ENCODE results near the gene CCDC188.

DNA sequence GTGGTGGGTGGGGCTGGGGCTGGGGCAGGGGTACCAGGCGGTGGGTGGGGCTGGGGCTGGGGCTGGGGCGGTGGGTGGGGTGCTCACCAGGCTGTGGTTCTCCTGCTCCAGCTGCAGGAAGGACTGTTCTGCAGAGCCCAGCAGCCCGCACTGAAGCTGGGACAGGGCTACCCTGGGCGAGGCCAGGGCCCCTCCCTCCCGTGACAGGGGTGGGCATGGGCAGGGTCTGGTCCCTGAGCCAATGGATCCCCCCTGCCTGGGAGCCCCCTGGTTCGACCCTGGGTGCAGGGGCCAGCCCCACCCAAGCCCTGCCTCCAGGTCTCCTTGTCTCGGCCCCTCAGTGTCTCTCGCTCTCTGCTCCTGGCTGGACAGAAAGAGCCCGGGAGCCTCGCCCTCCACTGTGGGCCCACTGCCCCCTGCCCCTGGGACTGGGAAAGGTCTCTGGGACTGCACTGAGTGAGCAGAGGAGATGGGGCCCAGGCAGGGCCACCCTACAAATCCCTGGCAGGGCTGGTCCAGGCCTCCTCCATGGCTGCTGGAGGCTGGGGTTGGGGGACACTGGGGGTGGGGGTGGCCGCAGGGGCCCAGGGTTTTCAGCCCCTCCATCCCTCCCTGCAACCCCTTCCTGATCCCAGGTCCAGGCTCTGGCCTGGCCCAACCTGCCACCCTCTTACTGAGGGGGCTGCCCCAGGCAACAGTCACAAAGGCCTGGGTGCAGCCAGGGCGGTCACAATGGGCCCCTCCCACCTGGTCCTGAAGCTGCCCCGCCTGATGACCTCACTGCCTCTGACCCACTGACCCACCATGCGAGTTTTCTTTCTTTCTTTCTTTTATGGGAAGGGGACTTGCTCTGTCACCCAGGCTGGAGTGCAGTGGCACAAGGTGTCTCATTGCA lies at the start of gene CCDC188:
- no peak for TF ChIP-seq KDM1A (IDR thresholded peaks at IDR 0.05; ENCODE audit: borderline replicate concordance, low read length)
- no peak for TF ChIP-seq CHD1 (IDR thresholded peaks at IDR 0.05; ENCODE audit: low read depth, low read length)
- TF ChIP-seq, protein P1, sequence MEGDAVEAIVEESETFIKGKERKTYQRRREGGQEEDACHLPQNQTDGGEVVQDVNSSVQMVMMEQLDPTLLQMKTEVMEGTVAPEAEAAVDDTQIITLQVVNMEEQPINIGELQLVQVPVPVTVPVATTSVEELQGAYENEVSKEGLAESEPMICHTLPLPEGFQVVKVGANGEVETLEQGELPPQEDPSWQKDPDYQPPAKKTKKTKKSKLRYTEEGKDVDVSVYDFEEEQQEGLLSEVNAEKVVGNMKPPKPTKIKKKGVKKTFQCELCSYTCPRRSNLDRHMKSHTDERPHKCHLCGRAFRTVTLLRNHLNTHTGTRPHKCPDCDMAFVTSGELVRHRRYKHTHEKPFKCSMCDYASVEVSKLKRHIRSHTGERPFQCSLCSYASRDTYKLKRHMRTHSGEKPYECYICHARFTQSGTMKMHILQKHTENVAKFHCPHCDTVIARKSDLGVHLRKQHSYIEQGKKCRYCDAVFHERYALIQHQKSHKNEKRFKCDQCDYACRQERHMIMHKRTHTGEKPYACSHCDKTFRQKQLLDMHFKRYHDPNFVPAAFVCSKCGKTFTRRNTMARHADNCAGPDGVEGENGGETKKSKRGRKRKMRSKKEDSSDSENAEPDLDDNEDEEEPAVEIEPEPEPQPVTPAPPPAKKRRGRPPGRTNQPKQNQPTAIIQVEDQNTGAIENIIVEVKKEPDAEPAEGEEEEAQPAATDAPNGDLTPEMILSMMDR (IDR thresholded peaks at IDR 0.05; ENCODE audit: control extremely low read depth in 1 of 3, insufficient read depth in 1 of 3, low read depth in 1 of 3, low read length in 3 of 3) = no peak
- no peak for TF ChIP-seq EZH2 (IDR thresholded peaks at IDR 0.05; ENCODE audit: low read depth, low read length, severe bottlenecking)
- TF ChIP-seq CREB1 (IDR thresholded peaks at IDR 0.05) = no peak
- TF ChIP-seq POLR2A (IDR thresholded peaks at IDR 0.05; ENCODE audit: control extremely low read depth in 1 of 2, low read depth in 2 of 2, low read length in 2 of 2) = no peak
- TF ChIP-seq EP300 (IDR thresholded peaks at IDR 0.05; ENCODE audit: borderline replicate concordance in 1 of 2, low read depth in 2 of 2, low read length in 2 of 2) = no peak
- TF ChIP-seq MAFK (IDR thresholded peaks at IDR 0.05; ENCODE audit: low read depth, low read length) = no peak
